Endothelial cell of umbilical vein (primary cell): Measurements from ENCODE around the gene TTR.

ENCODE experiments used
- CTCF ChIP-seq, 2 donors: IDR thresholded peaks; 1 replicate in 1 of 2; 2 replicates in 1 of 2; pipeline ENCODE4 v1.5.1; 2011; ENCODE audit warnings: low read length in 2 of 2, mild to moderate bottlenecking in 2 of 2, moderate library complexity in 2 of 2, control low read depth in 1 of 2, inconsistent platforms in 1 of 2, low read depth in 1 of 2; ENCODE audit not compliant: insufficient read depth in 1 of 2; ENCODE audit errors: extremely low read depth in 1 of 2
- EZH2 ChIP-seq: IDR thresholded peaks from 2 replicates; pipeline ENCODE4 v1.6.1; 2012; ENCODE audit warnings: borderline replicate concordance, low read depth, mild to moderate bottlenecking, moderate library complexity, low read length, inconsistent platforms; ENCODE audit not compliant: severe bottlenecking
- JUN ChIP-seq: IDR thresholded peaks from 2 replicates; pipeline ENCODE4 v1.6.1; 2011; ENCODE audit warnings: borderline replicate concordance, low read depth; ENCODE audit not compliant: insufficient read length, insufficient read depth
- POLR2AphosphoS5 ChIP-seq: IDR thresholded peaks from 2 replicates; pipeline ENCODE4 v1.6.1; 2012; ENCODE audit warnings: low read depth, mild to moderate bottlenecking, control low read depth, low read length, moderate library complexity; ENCODE audit not compliant: insufficient read depth

GRCh38 chr18:31575515-31576257, 16.0 kb upstream of the TTR start:
- no peak for TF ChIP-seq CTCF (IDR thresholded peaks at IDR 0.05; ENCODE audit: extremely low read depth in 1 of 2, insufficient read depth in 1 of 2, low read depth in 1 of 2, low read length in 2 of 2)
- no peak for TF ChIP-seq EZH2
- no peak for TF ChIP-seq POLR2AphosphoS5
- no peak for TF ChIP-seq JUN
